Psoas muscle (tissue), 8 donors: ENCODE results near the gene HACL1. TPM values are rescaled to one million over a fixed set of nuclear protein-coding genes. Genes with fewer than 3 reads are reported as not detected.
"Not testable (repeated sequence)": the region's sequence is repeated elsewhere in the genome, so short reads cannot be mapped to it uniquely, and the experiment has no call there.

ENCODE experiments used
- ATAC-seq, 4 donors: fragments of 200-7000 bp; cut with Tn5 transposase; one replicate each; pipeline ENCODE4 v1.9.1; 2020; ENCODE audit warnings: moderate library complexity in 3 of 4, mild to moderate bottlenecking in 2 of 4
- DNase-seq, 2 donors: peaks; one replicate each; pipeline ENCODE4 v3.0.0-alpha.2; 2020
- H3K27ac ChIP-seq: fragments of 200-600 bp; one replicate; pipeline ENCODE4 v1.8.0; 2022
- H3K27me3 ChIP-seq, 3 donors: fragments of 200-600 bp in 1 of 3; one replicate each; pipeline versions ENCODE4 v1.6.1 to v1.8.0; 2013 to 2022; ENCODE audit warnings: low read length in 2 of 3, mild to moderate bottlenecking in 2 of 3, moderate library complexity in 1 of 3; ENCODE audit not compliant: insufficient read depth in 3 of 3
- H3K36me3 ChIP-seq, 2 donors: fragments of 200-600 bp in 1 of 2; one replicate each; pipeline versions ENCODE4 v1.6.1 to v1.8.0; 2013 to 2022; ENCODE audit warnings: low read depth in 1 of 2, mild to moderate bottlenecking in 1 of 2, moderate library complexity in 1 of 2; ENCODE audit not compliant: insufficient read depth in 1 of 2
- H3K4me1 ChIP-seq: fragments of 200-600 bp; one replicate; pipeline ENCODE4 v1.8.0; 2022
- H3K4me3 ChIP-seq: fragments of 200-600 bp; one replicate; pipeline ENCODE4 v1.8.0; 2022; ENCODE audit warnings: mild to moderate bottlenecking
- H3K9me3 ChIP-seq: fragments of 200-600 bp; one replicate; pipeline ENCODE4 v1.8.0; 2022
- WGBS, 3 donors: extraction: QIAGEN DNeasy Blood & Tissue Kit; methylation state at CpG; one replicate each; pipeline versions ENCODE4 v1.1.6 to v1.1.7; 2013; 5-methylcytosine and 5-hydroxymethylcytosine counted together
- intact Hi-C, 2 donors: fragments of 100-400 bp; cut with DNase I; formaldehyde crosslinking; loops; one replicate each; pipeline versions ENCODE4 v1.11.0 to v1.14.2; 2022
- polyA plus RNA-seq, 3 donors: library from polyadenylated mRNA; stranded (reverse); fragments of 200-250 nt; gene quantifications; one replicate each; pipeline ENCODE4 v1.2.3, GENCODE V29; 2013
- total RNA-seq, 4 donors: library from RNA; stranded (reverse); fragmentation: NEBNext Ultra II Directional in 2 of 4; extraction: Animal tissue kit (Norgen Biotek cat#: 25700) in 2 of 4; gene quantifications; one replicate each; pipeline versions ENCODE4 v1.2.1 to v1.2.4, GENCODE V29; 2021 to 2023
- TF ChIP-seq, protein P1 (sequence below): fragments of 200-600 bp; IDR thresholded peaks from one replicate; pipeline ENCODE4 v1.8.0; 2022; ENCODE audit warnings: antibody characterized with exemption
- donor health status: healthy with polysubstance abuse.
- donor health status: DM: no; HTN: no; CAD: no; lungs with moderate emphysema.
- donor health status: Bipolar disorder and iron deficiency.
- donor health status: healthy.
- donor health status: DM: yes; HTN: yes; CAD: no.
- donor health status: DM: no; HTN: no; CAD: no.
- donor health status: DM: no; HTN: no; CAD: no.
- donor health status: DM: yes; HTN: yes; CAD: no.

HACL1 gene
- total and polyA plus RNA-seq, 7 donors, result 8.2 to 20.2 (median 17.5) TPM

DNA sequence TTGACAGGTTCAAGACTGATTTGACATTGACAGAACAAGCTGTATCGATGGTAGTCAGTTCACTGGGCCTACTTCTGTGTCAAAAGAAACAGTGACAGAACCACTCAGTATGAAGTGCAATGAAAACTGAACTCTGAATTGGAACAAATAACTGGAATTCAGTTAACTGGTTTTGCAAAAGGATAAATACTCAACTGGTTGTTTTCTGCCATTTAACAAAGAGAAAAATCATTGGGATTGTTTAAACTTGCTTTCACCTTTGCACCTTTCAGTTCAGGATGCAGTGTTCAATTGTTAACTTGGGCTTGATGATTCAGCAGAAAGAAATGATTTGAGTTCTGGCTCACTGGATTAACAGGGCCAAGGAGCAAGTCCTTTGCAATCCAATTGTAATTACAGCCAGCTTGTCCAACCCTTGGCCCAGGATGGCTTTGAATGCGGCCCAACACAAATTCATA lies 5.1 kb upstream of the HACL1 start:
- Histone ChIP-seq H3K27me3 (no peaks in the 10 kb centered on the region), H3K36me3 (no peaks in the 10 kb centered on the region), H3K4me1 (peaks cover 41% of the 10 kb centered on the region), H3K4me3 (no peak overlapping the region), H3K9me3 (no peaks in the 10 kb centered on the region), H3K27ac (no peak overlapping the region)
- intact Hi-C loops, result no loop called here
- no peak for DNase-seq
- TF ChIP-seq, protein P1, sequence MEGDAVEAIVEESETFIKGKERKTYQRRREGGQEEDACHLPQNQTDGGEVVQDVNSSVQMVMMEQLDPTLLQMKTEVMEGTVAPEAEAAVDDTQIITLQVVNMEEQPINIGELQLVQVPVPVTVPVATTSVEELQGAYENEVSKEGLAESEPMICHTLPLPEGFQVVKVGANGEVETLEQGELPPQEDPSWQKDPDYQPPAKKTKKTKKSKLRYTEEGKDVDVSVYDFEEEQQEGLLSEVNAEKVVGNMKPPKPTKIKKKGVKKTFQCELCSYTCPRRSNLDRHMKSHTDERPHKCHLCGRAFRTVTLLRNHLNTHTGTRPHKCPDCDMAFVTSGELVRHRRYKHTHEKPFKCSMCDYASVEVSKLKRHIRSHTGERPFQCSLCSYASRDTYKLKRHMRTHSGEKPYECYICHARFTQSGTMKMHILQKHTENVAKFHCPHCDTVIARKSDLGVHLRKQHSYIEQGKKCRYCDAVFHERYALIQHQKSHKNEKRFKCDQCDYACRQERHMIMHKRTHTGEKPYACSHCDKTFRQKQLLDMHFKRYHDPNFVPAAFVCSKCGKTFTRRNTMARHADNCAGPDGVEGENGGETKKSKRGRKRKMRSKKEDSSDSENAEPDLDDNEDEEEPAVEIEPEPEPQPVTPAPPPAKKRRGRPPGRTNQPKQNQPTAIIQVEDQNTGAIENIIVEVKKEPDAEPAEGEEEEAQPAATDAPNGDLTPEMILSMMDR, result no peak
- ATAC-seq, result no peak
- WGBS, 3 donors, result 76 to 84% (median 77%) methylated on average over 2 of the region's 2 CpGs

DNA sequence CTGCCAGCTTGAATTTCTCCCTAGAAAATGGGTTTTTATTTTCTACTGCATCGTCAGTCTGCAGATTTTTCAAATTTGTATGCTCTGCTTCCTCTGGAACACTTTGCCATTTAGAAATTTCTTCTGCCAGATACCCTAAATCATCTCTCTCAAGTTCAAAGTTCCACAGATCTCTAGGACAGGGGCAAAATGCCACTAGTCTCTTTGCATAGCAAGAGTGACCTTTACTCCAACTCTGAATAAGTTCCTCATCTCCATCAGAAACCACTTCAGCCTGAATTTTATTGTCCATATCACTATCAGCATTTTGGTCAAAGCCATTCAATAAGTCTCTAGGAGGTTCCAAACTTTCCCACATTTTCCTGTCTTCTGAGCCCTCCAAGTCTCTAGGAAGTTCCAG lies 3.2 kb upstream of the HACL1 start:
- DNase-seq, intact Hi-C loops, H3K27ac ChIP-seq, H3K9me3 ChIP-seq, ATAC-seq, H3K27me3 ChIP-seq, H3K4me3 ChIP-seq: not testable (repeated sequence)
- 68 to 91% (median 89%) methylated on average over 1 of the region's 1 CpG for WGBS, 3 donors
- Histone ChIP-seq H3K36me3 (peaks cover 3 to 11% of the 10 kb centered on the region in 2 donors), H3K4me1 (peaks cover 34% of the 10 kb centered on the region)

DNA sequence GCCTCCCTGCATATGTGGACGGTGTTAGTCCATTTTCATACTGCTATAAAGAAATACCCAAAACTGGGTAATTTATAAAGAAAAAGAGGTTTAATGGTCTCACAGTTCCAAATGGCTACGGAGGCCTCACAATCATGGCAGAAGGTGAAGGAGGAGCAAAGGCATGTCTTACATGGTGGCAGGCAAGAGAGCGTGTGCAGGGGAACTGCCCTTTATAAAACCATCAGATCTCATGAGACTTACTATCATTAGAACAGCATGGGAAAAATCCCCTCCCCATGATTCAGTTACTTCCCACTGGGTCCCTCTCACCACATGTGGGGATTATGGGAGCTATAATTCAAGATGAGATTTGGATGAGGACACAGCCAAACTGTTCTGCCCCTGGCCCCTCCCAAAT lies 1.4 kb upstream of the HACL1 start:
- H3K9me3 ChIP-seq, intact Hi-C loops, ATAC-seq, DNase-seq, H3K27me3 ChIP-seq: not testable (repeated sequence)
- Histone ChIP-seq H3K27ac (peak overlapping the region; percentile 90), H3K4me1 (peaks cover 33% of the 10 kb centered on the region), H3K36me3 (peaks cover 12 to 29% of the 10 kb centered on the region in 2 donors), H3K4me3 (peak overlapping the region; percentile 90)
- WGBS, 3 donors, result 93 to 95% (median 93%) methylated on average over 3 of the region's 3 CpGs

DNA sequence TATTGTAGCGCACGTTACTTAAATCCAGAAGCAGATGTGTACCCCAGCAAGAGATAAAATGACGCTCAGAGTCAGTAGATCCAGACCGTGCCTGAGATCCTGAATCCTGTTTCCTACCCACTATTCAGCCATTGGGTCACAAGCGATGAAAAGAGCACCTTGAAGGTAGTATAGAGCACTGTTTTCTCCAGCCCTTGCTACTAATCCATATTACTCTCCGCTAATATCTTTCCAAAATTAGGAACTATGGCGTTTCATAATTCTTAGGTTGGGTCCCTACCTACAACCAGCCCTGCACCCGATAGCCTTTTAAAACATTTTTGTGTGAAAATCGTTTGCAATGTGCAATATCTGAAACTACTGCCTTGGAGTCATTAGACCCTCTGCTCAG lies 772 bp upstream of the HACL1 start:
- Histone ChIP-seq H3K4me3 (peak overlapping the region; percentile 90), H3K36me3 (peaks cover 14 to 35% of the 10 kb centered on the region in 2 donors), H3K27me3 (no peaks in the 10 kb centered on the region), H3K4me1 (peaks cover 26% of the 10 kb centered on the region), H3K27ac (peak overlapping the region; percentile 90), H3K9me3 (no peaks in the 10 kb centered on the region)
- intact Hi-C loops, result no loop called here
- DNase-seq (no peak), ATAC-seq (peak; percentile 6 to 25 (median 12))
- 1 to 2% (median 1%) methylated on average over 9 of the region's 9 CpGs for WGBS, 3 donors
- TF ChIP-seq, protein P1, result no peak

DNA sequence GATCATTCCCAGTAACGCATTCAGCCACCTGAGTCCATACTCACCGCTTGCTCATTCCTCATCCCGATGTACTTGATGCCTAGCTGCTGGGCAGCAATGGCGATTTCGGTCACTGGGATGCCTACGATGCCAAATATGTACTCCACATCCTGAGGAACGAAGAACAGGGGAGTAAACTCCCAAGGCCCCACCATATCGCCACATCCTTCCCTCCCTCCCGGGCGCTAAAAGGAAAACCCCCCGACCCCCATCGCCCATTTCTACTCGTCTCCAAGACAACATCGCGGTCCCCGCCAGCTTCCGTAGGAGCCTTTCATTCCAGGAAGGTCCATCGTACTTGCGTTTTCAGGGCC lies 347 bp downstream of the HACL1 start:
- H3K4me1 ChIP-seq, result peaks cover 19% of the 10 kb centered on the region
- TF ChIP-seq, protein P1, result no peak

DNA sequence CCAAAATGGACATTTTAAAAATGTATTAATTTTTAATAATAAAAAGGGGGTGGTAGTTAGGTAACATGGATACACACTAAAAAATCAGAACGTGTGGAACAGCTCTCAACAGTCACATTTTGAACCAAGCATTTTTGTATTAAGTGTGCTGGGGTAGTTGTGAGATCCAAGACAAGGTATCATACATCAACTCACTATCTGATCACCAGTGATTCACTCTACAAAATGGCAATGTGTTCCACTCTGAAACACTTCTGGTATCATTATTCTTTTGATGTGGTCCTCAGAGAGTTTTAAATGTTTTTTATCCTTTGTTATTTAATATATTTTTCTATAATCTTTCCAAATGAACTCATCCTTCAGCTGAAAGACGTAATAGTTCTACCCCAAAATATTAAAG lies 5.4 kb downstream of the HACL1 start:
- Histone ChIP-seq H3K4me3 (no peak overlapping the region), H3K27me3 (no peaks in the 10 kb centered on the region), H3K9me3 (no peaks in the 10 kb centered on the region), H3K36me3 (peaks cover 14 to 74% of the 10 kb centered on the region in 2 donors), H3K27ac (no peak overlapping the region), H3K4me1 (peaks cover 12% of the 10 kb centered on the region)
- intact Hi-C loops, result no loop called here
- WGBS, 3 donors, result 78 to 86% (median 82%) methylated on average over 2 of the region's 2 CpGs
- ATAC-seq, result no peak
- TF ChIP-seq, protein P1, result no peak
- DNase-seq, result no peak

More for the DNA sequence above, 347 bp downstream of the HACL1 start:
- H3K4me3 ChIP-seq, result peak overlapping the region; percentile 90
- H3K9me3 ChIP-seq, result no peaks in the 10 kb centered on the region
- H3K27ac ChIP-seq, result peak overlapping the region; percentile 90
- ATAC-seq (peak; percentile 23 to 57 (median 38)), DNase-seq (no peak)
- intact Hi-C loops, result no loop called here
- peaks cover 14 to 47% of the 10 kb centered on the region in 2 donors for H3K36me3 ChIP-seq
- no peaks in the 10 kb centered on the region for H3K27me3 ChIP-seq
- WGBS, 3 donors, result 0 to 1% (median 1%) methylated on average over 18 to 19 of the region's 19 CpGs
